GM13976 (cell line): ENCODE data around the gene ENPP5.
A peak's percentile ranks its signal among the peaks of the same experiment; 100 is the strongest.

ENCODE experiments used
- DNase-seq: peaks from one replicate; pipeline ENCODE4 v3.0.0; 2012; ENCODE audit warnings: low spot score
- CTCF ChIP-seq: IDR thresholded peaks from 2 replicates; pipeline ENCODE4 v1.5.1; 2012; ENCODE audit warnings: borderline replicate concordance, mild to moderate bottlenecking; ENCODE audit not compliant: insufficient read depth; ENCODE audit errors: extremely low read depth, missing control alignments, control extremely low read depth
- in situ Hi-C: fragments of 300-500 bp; cut with MboI; formaldehyde crosslinking; loops from one replicate; pipeline ENCODE4 v1.12.0; 2022; ENCODE audit warnings: low sequenced_read_pairs, mixed read lengths, inconsistent platforms; ENCODE audit not compliant: unreplicated experiment

Gene ENPP5

GRCh38 chr6:46186583-46186982 lies 15.8 kb upstream of the ENPP5 start:
- no peak for TF ChIP-seq CTCF
- no peak for DNase-seq
- in situ Hi-C loops, result no loop called here

- TF ChIP-seq CTCF, result no peak
- no peak for DNase-seq
- in situ Hi-C loops, result no loop called here
Observed at GRCh38 chr6:46184114-46184513, 13.3 kb upstream of the ENPP5 start.

GRCh38 chr6:46175976-46176375 lies 5.2 kb upstream of the ENPP5 start:
- TF ChIP-seq CTCF, result no peak
- in situ Hi-C loops, result no loop called here
- DNase-seq, result no peak

- no peak for TF ChIP-seq CTCF
- in situ Hi-C loops, result no loop called here
- peak; percentile 42 for DNase-seq
Observed at GRCh38 chr6:46175446-46175845, 4.7 kb upstream of the ENPP5 start.

GRCh38 chr6:46174904-46175303 lies 4.1 kb upstream of the ENPP5 start:
- no peak for DNase-seq
- in situ Hi-C loops, result no loop called here
- no peak for TF ChIP-seq CTCF

- in situ Hi-C loops, result no loop called here
- no peak for DNase-seq
- no peak for TF ChIP-seq CTCF
Observed at GRCh38 chr6:46172176-46172575, 1.4 kb upstream of the ENPP5 start.

- no peak for TF ChIP-seq CTCF
- in situ Hi-C loops, result no loop called here
- no peak for DNase-seq
Observed at GRCh38 chr6:46160102-46160501, 10.7 kb downstream of the ENPP5 start.
